ENCODE data around the gene MRPL38.

Gene MRPL38

DNA sequence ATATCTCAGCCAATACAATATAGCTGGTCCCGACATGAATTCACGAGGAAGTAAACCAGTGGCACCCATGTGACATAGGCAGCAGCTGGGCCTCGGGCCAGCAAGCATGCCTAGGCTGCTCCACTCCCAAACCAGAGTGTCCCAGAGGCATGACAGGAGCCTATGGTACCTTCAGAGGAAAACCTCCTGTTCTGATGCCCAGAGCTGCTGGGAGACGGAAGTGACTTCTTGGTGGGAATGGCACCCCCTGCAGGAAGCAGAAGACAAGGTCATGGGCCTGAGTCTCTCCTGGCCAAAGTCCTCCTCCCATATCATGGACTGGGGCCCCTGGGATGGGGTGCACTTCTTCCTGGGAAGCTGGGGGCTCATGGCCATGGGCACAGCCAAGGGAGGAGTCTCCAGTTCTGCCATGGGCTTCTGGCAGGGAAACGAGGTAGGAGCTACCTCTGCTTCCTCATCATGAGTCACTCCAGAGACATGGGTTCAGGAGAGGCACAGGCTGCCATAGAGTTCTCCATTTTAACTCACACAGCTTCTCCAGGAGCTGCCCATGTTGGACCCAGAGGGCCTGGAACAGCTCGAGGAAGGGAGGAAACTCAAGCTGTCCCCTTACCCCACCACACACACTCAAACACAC lies 22.7 kb upstream of the MRPL38 start:
- TF ChIP-seq CTCF (IDR thresholded peaks at IDR 0.05; ENCODE audit: low read depth, low read length, missing control alignments): peak; percentile 79
- DNase-seq (ENCODE audit: low read depth): no peak

GRCh38 chr17:75926456-75926855 lies 21.8 kb upstream of the MRPL38 start:
- no peak for TF ChIP-seq CTCF (IDR thresholded peaks at IDR 0.05; ENCODE audit: low read depth, low read length, missing control alignments)
- no peak for DNase-seq (ENCODE audit: low read depth)
- H3K4me3 ChIP-seq (ENCODE audit: low read depth, low read length): no peak overlapping the region

More for the DNA sequence above, 22.7 kb upstream of the MRPL38 start:
- no peak overlapping the region for H3K4me3 ChIP-seq (ENCODE audit: low read depth, low read length)

DNA sequence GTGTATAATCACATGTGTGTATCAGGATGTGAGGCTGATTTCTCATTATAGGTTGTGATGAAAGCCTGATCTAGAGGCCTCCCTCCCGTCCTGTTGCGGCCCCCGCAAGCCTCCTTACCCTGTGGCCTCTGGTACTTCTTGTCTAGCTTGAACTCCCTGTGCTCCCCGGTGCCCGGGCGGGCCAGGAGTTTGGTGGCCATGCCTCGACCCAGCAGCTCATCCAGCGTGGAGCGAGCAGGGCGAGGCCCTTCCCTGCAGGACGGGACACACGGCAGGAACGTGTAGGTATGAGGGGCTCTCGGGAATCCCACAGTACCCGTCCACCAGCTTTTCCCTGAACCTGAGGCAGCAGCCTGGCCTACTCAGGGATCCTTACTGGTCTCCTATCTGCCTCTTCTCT lies 21.2 kb upstream of the MRPL38 start:
- no peak for TF ChIP-seq CTCF (IDR thresholded peaks at IDR 0.05; ENCODE audit: low read depth, low read length, missing control alignments)
- H3K4me3 ChIP-seq (ENCODE audit: low read depth, low read length): no peak overlapping the region
- no peak for DNase-seq (ENCODE audit: low read depth)

- no peak for TF ChIP-seq CTCF (IDR thresholded peaks at IDR 0.05; ENCODE audit: low read depth, low read length, missing control alignments)
- no peak for DNase-seq (ENCODE audit: low read depth)
- H3K4me3 ChIP-seq (ENCODE audit: low read depth, low read length): no peak overlapping the region
Observed at GRCh38 chr17:75925103-75925502, 20.4 kb upstream of the MRPL38 start.

- H3K4me3 ChIP-seq (ENCODE audit: low read depth, low read length): no peak overlapping the region
- no peak for TF ChIP-seq CTCF (IDR thresholded peaks at IDR 0.05; ENCODE audit: low read depth, low read length, missing control alignments)
- DNase-seq (ENCODE audit: low read depth): no peak
Observed at GRCh38 chr17:75922963-75923874, 18.5 kb upstream of the MRPL38 start.

- no peak for TF ChIP-seq CTCF (IDR thresholded peaks at IDR 0.05; ENCODE audit: low read depth, low read length, missing control alignments)
- no peak for DNase-seq (ENCODE audit: low read depth)
- no peak overlapping the region for H3K4me3 ChIP-seq (ENCODE audit: low read depth, low read length)
Observed at GRCh38 chr17:75922173-75922961, 17.7 kb upstream of the MRPL38 start.

Data from GM12864 (cell line).